Measurements from ENCODE around the gene FGF12.

The FGF12 gene

DNA sequence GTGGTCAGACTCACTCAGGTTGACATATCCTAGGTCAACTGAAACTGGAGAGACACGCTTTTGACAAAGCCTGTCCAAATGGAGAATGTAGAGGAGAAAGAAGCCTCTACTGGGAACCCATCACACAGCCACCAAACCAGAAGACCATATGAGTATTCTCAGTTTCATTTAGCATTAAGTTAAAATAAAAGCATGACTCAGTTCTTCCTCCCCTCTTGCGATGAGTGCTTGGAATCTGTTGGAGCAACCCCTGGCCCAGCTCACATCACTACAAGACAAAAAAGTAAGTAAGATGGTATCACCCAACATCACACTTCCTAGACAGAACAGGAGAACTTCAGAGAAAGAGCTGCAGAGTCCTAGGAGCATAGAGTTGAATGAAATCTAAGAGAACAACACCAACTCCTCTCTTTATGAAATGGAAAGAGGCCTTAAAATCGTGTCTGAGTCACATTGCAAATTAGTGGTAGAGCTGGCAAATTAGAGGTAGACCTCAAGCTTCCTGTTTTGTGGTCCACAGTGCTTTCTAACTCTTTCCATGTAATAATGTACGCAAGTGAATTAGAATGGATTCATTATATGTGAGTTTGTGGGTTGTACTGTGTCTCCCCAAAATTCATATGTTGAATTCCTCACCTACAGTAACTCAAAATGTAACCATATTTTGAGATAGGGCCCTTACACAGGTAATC is 51.2 kb downstream of the FGF12 start:
- DNase-seq = no peak

DNA sequence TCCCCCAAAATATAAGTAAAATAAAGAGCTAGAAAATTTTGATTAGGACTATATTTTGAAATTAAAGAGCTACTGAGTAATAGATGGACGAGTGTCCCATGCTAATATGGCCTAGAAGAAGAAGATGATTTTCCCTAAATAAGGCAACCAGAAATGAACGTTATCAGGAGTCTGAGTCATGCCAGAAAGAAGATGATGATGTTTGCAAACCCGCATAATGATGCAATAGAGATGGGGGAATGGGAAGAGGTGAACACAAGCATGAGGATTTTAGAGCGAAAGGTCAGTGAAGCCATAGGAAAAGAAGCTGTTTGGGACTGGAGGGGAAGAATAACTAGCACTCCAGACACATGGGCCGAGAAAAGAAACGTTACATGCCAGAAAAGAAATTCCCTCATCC is 71.7 kb downstream of the FGF12 start:
- no peak for DNase-seq

DNA sequence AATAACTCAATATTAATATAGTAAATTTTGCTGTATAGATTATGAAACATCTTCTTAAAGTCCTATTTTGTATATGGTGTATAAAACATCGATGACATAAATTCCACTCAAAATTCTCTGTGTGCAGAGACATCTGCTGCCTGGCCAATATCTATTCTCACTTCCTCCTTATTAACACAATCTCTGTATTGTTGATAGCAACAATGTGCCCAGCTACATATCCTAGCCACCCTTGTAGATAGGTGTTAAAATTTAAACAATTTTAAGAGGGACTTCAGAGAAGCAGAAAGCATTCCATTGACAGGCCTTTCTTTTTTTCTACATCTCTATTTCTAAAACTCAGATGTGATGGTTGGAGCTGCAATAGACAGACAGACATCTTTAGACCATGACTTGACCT is 72.3 kb downstream of the FGF12 start:
- DNase-seq = no peak

DNA sequence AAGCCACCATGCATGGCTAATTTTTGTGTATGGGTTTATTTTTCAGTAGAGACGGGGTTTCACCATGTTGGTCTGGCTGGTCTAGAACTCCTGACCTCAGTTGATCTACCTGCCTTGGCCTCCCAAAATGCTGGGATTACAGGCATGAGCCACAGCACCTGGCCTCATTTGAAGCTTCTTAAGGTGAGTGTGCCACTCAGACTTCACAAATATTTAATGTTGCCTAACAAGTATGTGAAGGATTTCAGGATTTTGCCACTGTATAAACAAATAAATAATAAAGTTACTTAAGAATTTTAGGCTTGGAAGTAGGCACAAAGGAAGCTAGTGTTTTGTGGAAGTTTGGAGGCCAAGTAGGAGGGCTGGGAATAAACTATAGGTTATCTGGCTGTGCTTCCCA is 73.5 kb downstream of the FGF12 start:
- no peak for DNase-seq

DNA sequence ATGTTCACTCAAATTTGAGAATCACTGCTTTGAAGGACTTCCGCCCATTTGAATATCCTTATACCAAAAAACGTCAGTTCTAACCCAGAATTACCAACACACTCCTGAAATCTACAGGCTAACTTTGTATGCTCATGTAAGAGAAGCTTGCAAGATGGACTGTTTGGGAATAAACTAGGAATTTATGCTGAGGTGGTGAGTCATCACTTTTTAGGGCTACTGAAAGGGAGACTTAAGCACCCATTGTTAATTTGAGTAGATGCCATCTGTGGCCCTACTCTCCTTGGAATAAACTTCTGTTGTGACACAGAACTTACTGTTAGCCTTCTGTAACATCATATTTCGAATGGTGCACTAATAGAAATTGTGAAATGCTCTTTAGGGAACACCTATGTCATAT is 74.6 kb downstream of the FGF12 start:
- no peak for DNase-seq

- DNase-seq = no peak
Observed at GRCh38 chr3:192651836-192652512, 75.4 kb downstream of the FGF12 start.

DNA sequence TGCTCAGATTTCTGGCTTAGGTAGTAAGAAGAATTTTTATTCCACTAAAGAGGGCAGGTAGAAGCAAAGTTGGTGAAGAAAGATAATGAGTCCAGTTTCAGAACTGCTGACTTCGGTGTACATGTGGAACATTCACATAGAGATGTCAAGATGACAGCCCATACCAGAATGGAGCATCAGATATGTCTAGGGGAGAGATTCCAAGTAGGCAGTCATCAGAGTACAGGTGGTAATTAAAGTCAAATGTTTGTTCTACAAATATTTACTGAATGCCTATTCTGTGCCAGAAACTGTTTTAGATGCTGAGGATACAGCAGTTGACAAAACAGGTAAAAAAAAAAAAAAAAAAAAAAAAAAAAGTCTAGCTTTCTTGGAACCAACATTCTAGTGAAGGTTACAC is 81.9 kb downstream of the FGF12 start:
- DNase-seq = no peak

- DNase-seq = no peak
Observed at GRCh38 chr3:192642651-192643050, 84.7 kb downstream of the FGF12 start.

- DNase-seq = no peak
Observed at GRCh38 chr3:192641919-192642318, 85.4 kb downstream of the FGF12 start.

DNA sequence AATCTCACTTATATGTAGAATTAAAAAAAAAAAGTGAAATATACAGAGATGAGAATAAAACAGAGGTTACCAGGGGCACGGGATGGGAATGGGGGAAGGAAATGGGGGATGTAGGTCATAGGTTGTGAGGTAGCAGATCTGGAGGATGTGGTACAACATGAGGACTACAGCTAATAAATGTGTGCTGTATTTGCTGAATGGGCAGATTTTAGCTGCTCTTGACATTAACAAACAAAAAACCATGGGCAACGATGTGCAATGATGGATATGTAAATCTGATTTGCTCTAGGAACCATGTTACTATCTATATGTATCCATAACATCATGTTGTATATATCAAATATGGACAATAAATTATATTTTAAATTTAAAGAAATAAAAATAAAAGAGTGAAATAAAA is 87.4 kb downstream of the FGF12 start:
- no peak for DNase-seq

- DNase-seq = no peak
Observed at GRCh38 chr3:192637803-192638202, 89.5 kb downstream of the FGF12 start.

DNA sequence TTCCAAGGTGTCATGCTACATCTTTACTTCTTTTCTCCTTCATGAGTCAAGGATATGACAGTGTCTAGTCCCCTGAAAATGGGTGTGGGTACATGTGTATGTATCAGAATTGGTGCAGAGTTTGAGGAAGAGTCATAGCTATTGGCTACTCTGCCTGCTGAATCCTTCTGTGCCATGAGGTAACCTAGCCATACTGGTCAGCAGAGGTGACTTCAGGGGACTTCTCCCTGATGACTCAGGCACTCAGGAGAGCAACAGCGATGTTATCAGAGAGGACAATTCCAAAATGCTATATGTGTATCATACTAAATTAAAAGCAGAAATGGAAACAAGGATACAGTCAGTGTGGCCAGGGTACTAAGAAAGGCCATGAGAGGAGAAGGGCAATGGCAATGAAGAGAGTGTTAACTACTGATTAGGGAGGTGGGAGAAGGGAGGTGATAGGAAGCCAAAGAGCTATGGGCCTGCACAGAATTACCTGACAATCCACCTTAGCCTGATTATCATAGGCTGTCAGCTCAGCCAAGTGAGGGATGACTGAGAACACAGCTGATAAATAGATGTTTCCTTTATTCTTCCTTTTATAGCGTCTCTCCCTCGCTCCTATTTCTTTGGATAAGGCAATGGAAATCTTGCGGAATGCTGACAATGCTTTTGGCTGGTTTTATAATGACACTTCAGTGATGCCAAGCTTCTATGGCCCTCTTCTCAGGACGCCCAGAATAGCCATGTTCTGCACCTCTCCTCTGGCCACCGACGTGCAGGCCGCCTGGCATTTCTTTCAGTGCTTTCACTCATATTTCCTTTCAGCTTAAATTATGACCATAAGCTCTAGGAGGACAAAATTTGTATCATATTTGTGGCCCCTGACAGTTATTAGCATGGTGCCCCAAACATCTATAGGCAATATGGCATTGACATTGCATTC is 90.6 kb downstream of the FGF12 start:
- DNase-seq = no peak

DNA sequence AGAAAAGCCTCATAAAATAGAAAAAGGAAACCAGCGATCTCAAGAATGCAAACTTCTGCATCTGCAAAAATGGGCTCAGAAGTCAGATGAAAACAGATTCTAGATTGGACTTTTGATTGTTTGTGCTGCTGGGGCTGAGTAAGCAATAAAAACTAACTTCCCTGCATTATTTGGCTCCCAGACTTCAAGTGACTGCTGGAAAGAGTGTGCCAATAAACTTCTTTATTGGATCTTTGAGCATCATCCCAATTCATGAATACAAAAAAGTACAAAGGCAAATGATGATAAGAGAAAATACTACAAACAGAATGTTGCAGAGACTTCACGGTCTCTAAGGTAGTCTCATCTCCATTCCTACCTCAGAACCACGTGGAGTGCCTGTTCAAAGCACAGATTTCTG is 97.9 kb downstream of the FGF12 start:
- DNase-seq = no peak

DNA sequence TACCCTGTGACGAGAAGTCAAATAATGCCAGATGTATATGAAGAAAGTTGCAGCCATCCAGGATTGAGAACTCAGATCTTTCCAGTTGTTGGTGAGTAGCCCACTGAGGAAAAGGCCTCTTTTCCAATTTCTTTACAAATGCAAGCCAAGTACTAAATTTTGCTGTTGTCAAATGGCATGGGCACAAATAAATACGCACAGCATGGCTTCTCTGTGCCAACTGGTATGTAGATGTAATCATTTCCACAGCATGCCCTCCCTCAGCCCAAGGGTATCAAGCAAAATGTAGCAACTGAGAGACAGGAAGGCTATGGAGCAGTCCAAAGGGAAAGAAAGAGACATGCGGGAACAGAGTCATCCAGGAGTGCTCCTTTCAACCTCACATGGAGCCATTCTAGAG is 105.4 kb downstream of the FGF12 start:
- no peak for DNase-seq

GRCh38 chr3:192620275-192620674 is 107.1 kb downstream of the FGF12 start:
- DNase-seq = no peak

DNA sequence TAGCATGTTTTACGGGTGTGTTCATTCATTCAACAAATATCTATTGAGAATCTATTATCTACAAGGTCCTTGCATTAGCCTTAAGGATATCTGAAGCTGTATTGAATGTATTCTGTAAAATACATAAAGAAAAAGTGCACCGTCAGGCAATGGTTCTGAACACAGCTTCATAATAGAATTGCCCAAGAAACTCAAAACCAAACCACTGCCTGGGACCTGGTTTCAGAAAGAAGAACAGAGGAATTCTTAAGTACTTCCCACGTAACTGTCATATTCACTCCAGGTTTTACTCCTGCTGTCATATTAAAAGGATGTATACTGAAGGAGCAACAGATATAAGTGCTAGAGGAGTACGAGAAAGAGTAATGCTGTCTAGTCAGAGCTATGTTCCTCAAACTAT is 115.9 kb downstream of the FGF12 start:
- DNase-seq = no peak

DNA sequence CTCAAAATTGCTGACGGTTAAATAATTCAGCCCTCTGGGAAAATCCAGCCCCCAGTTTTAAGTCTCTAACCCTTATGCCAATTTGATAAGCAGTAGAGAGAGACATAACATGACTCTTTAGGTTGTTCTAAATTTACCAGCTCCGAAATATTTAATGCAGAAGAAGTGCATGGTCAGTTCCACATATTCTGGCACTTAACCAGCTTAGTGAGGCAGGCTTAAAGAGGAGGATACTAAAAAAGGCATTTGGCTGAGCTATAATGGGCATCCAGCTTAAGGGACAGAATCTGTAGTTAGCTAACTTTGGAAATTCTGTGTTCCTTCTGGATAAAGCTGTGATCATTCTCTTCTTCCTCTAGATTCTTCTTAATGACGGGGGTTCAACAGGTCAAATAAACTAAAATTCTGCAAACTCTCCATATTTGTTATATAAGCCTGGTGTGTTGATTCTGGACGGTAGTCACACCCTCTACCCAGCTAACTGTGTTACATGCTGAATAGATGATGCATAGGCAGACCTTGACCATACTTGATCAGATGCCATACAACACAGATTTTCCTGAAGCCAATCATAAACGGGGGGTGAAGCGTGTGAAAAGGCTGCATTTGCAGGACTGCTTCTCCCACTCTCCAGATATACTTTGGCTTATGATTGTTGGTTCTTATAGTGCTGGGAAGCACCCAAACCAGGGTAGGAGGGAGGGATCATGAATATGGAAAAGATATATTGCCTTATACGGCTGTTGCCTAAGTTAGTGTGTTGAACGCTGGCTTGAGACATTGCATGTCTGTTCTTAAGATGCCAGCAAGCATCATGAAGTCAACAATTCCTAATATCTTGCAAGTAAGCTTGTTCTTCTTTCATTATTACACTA is 118.4 kb downstream of the FGF12 start:
- DNase-seq = no peak

GRCh38 chr3:192607798-192608197 is 119.5 kb downstream of the FGF12 start:
- no peak for DNase-seq

DNA sequence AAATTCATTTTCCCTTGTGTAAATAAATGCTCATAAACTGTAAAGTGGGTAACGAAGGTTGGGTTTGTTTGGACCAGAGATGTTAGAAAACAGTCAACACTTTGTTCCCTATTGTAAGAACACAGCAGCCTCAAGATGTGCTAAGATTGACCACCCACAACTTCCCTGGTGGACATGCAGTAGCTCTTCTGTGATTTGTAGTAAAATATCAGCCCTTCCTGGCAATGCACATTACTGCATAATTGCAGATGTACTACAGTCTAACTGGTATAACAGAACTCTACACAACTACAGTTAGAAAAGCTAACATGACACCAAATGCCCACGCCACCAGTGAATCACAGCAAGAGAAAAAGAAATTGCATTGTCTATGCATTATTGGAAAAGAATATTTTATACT is 129.4 kb downstream of the FGF12 start:
- DNase-seq = no peak

- DNase-seq = no peak
Observed at GRCh38 chr3:192597506-192597905, 129.8 kb downstream of the FGF12 start.

DNA sequence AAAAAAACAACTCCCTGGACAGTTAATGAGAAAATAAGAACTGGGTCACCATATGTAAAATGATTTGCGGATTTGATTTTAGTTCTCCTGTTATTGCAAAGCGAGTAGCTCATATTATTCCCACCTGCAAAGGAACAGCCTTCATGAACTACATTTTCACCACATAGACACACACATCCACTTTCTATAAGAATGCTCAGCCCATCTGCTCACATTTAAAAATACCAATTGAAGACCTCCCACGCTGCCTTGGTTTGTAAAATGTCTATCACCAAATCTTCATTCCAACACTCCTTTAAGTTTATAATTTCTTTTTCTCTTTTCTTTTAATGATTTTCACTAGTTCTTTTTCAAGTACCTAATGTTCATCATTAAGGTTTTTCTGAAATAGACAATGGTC is 148.6 kb downstream of the FGF12 start:
- DNase-seq = no peak

DNA sequence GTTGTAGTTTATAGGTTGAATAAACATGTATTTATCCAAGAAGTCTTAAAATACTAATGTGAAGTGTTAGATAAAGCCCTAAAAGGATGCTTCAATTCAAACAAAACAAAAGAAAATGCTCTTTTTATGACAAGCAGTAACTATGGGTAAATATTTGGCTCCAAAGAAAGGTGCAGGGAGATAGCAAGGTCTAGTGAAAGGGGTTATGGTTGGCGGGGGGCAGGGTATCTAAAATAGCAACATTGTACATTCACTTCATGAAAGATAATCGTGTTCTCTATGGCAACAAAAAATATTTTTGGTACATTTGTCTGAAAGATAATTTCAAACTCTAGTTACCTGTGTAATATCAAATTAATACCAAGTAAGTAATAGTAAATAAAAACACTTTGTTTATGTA is 149.5 kb downstream of the FGF12 start:
- DNase-seq = no peak

- DNase-seq = no peak
Observed at GRCh38 chr3:192577271-192577670, 150.1 kb downstream of the FGF12 start.
